Cardiac muscle cell (in vitro differentiated cells and primary cell): ENCODE measurements around the gene LAMA3. TPM values are rescaled to one million over a fixed set of nuclear protein-coding genes. Genes with fewer than 3 reads are reported as not detected.

Experiments used
- DNase-seq, 2 donors: peaks; one replicate each; pipeline versions ENCODE4 v3.0.0 to v3.0.0-alpha.2; 2010 to 2017; ENCODE audit warnings: low read depth in 1 of 2, low spot score in 1 of 2
- H3K27ac ChIP-seq: fragments of 200-600 bp; sonication (generic); 2 replicates; pipeline ENCODE4 v1.5.1; 2016
- H3K27me3 ChIP-seq: fragments of 200-600 bp; sonication (generic); 2 replicates; pipeline ENCODE4 v1.6.0; 2016; ENCODE audit warnings: control low read depth
- H3K36me3 ChIP-seq: fragments of 200-600 bp; sonication (generic); 2 replicates; pipeline ENCODE4 v1.5.1; 2016; ENCODE audit warnings: control low read depth
- H3K4me1 ChIP-seq: fragments of 200-600 bp; sonication (generic); 2 replicates; pipeline ENCODE4 v1.8.1; 2017; ENCODE audit warnings: low read depth, mild to moderate bottlenecking, mixed run types
- H3K4me3 ChIP-seq: fragments of 200-600 bp; sonication (generic); 2 replicates; pipeline ENCODE4 v1.5.1; 2016; ENCODE audit warnings: mild to moderate bottlenecking
- H3K9me3 ChIP-seq: fragments of 200-600 bp; sonication (generic); 2 replicates; pipeline ENCODE4 v1.5.1; 2017; ENCODE audit warnings: low read depth, mild to moderate bottlenecking, control low read depth
- polyA plus RNA-seq: library from polyadenylated mRNA; unstranded; fragments of >200 nt; fragmentation: Nextera tagmentation; extraction: Ambion mirVana; gene quantifications from 2 replicates; pipeline ENCODE4 v1.2.1, GENCODE V29; 2016
- total RNA-seq: library from RNA; depleted of rRNA; stranded (reverse); fragments of >200 nt; gene quantifications from 2 replicates; pipeline ENCODE4 v1.2.3, GENCODE V29; 2016
- TF ChIP-seq, protein P1 (sequence below): IDR thresholded peaks from 2 replicates; pipeline ENCODE4 v1.5.1; 2012; ENCODE audit warnings: low read depth, mild to moderate bottlenecking, low read length

Gene LAMA3
- total and polyA plus RNA-seq, 2 experiments from 2014 or later, result 0.18 TPM; not detected in 1

DNA sequence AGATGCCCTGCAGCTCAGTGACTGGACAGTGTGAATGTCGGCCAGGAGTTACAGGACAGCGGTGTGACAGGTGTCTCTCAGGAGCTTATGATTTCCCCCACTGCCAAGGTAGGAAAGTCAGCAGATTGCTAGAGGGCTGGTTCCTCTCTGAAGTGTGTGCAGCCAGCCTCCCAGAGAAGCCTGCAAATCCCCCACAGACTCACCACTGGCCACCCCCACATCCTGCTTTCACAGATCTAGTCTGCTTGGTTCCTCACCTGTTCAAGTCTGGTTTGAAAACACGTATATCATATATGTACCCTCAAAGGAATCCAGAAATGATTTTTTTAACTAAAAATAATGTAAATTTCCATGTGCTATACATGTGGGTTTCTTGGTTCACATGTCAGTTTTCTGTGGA lies 121.1 kb downstream of the LAMA3 start:
- no peaks in the 10 kb centered on the region for H3K36me3 ChIP-seq
- H3K4me3 ChIP-seq, result no peak overlapping the region
- no peaks in the 10 kb centered on the region for H3K27me3 ChIP-seq
- H3K4me1 ChIP-seq, result no peaks in the 10 kb centered on the region
- DNase-seq, result no peak
- H3K27ac ChIP-seq, result no peak overlapping the region
- H3K9me3 ChIP-seq, result no peaks in the 10 kb centered on the region
- TF ChIP-seq, protein P1, sequence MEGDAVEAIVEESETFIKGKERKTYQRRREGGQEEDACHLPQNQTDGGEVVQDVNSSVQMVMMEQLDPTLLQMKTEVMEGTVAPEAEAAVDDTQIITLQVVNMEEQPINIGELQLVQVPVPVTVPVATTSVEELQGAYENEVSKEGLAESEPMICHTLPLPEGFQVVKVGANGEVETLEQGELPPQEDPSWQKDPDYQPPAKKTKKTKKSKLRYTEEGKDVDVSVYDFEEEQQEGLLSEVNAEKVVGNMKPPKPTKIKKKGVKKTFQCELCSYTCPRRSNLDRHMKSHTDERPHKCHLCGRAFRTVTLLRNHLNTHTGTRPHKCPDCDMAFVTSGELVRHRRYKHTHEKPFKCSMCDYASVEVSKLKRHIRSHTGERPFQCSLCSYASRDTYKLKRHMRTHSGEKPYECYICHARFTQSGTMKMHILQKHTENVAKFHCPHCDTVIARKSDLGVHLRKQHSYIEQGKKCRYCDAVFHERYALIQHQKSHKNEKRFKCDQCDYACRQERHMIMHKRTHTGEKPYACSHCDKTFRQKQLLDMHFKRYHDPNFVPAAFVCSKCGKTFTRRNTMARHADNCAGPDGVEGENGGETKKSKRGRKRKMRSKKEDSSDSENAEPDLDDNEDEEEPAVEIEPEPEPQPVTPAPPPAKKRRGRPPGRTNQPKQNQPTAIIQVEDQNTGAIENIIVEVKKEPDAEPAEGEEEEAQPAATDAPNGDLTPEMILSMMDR, result no peak

DNA sequence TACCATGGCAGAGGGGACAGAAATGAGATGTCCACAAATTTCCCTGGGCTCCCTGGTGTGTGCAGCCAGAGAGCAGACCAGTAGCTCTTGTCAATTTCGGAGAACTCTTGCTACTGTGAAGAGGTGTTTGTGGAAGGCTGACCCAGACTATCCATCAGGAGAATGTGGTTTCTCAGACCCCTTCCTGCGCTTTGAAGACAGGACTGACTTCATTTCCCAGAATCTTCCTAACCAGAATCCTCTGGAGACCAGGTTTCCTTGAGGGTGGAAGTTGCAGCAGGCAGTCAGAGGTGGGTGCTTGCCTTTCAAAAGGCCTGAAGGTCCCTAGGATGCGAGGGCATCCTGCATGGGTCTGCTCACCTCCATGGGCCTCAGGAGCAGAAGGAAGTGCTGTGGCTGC lies 121.9 kb downstream of the LAMA3 start:
- no peak overlapping the region for H3K27ac ChIP-seq
- H3K4me1 ChIP-seq, result no peaks in the 10 kb centered on the region
- no peaks in the 10 kb centered on the region for H3K36me3 ChIP-seq
- H3K27me3 ChIP-seq, result no peaks in the 10 kb centered on the region
- no peak for DNase-seq
- no peaks in the 10 kb centered on the region for H3K9me3 ChIP-seq
- H3K4me3 ChIP-seq, result no peak overlapping the region
- TF ChIP-seq, protein P1, result no peak

DNA sequence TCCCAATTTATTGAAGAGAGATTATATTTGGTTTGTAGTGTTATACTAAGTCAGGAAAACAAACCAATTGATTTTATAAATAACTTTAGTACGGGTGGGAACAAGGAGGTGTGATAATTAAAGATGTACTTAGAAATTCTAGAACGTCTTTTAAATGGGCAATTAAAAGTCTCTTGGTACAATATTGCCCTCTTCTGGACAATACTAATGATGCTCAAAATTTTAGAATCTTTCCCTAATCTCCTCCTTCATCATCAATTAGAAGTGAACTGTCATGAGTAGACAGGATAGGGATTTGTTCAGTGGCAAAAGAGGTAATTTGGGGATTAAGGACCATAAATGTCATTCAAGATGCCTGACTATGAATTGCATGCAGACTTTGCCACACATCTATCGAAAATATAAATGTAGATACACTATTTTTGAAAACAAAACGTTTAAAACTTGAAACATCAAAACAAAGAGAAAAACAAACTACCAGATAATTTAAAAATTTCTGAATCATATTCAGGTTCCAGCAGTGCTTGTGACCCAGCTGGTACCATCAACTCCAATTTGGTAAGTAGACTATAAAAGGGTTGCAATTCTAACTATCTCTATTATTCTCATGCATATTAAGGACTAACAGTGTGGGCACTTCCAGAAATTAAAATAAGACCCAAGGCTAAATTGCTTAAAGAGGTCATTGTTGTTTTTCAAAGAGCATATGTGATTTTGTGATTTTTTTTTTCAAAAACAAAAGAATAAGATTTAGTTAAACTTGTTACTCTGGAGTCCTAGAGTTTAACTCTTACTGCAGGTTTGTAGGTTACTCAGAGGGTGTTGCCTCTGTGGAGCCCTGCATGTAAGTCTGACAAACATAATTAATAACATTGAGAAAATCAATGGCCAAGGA lies 123.5 kb downstream of the LAMA3 start:
- no peak overlapping the region for H3K27ac ChIP-seq
- H3K36me3 ChIP-seq, result no peaks in the 10 kb centered on the region
- peak; percentile 14 to 42 for DNase-seq
- no peaks in the 10 kb centered on the region for H3K9me3 ChIP-seq
- H3K4me3 ChIP-seq, result no peak overlapping the region
- TF ChIP-seq, protein P1, result peak; percentile 48
- no peaks in the 10 kb centered on the region for H3K27me3 ChIP-seq
- H3K4me1 ChIP-seq, result no peaks in the 10 kb centered on the region

DNA sequence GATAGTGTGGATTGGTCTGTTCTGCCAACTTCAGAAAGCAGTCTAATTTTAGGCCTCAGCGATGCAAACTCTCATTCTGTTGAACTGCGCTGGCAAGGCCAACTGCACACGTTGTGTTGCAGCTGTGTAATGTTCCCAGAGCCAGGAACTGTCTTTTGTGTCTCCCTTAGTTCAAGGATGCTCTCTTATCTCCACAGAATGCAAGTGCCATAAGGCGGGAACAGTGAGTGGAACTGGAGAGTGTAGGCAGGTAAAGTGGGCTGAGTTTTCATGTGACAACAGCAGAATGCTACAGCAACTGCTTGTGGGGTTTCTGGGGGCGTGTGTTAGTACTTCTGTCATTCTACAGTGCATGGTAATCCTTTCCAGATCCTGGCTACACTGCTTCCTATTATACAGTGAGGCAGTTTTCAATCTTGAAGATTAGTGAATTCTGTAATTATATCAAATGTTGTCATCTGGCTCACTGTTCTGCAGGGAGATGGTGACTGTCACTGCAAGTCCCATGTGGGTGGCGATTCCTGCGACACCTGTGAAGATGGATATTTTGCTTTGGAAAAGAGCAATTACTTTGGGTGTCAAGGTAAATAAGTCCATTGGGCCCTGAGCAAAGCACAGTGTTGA lies 125.8 kb downstream of the LAMA3 start:
- H3K4me1 ChIP-seq, result no peaks in the 10 kb centered on the region
- no peak for DNase-seq
- H3K27me3 ChIP-seq, result no peaks in the 10 kb centered on the region
- H3K9me3 ChIP-seq, result no peaks in the 10 kb centered on the region
- no peaks in the 10 kb centered on the region for H3K36me3 ChIP-seq
- no peak overlapping the region for H3K4me3 ChIP-seq
- H3K27ac ChIP-seq, result no peak overlapping the region
- TF ChIP-seq, protein P1, result no peak

DNA sequence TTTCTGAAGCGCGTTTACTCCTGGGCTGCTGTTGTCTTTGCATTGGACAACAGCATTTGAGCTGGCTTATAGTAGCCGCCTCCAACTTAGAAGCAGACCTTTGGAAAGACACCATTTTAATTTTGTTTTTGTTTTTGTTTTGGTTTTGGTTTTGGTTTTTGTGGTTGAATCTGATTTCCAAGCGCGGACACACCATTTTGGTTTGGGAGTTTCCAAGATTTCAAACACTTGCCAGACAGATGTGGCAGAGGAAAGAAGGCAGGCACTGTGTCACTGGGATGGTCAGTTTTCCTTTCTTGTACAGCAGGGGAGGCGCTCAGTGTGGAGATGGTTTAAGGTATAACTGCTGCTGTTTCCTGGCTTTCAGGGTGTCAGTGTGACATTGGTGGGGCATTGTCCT lies 126.8 kb downstream of the LAMA3 start:
- DNase-seq, result no peak
- TF ChIP-seq, protein P1, result no peak
- H3K27me3 ChIP-seq, result no peaks in the 10 kb centered on the region
- no peak overlapping the region for H3K27ac ChIP-seq
- H3K4me3 ChIP-seq, result no peak overlapping the region
- H3K36me3 ChIP-seq, result no peaks in the 10 kb centered on the region
- H3K9me3 ChIP-seq, result no peaks in the 10 kb centered on the region
- H3K4me1 ChIP-seq, result no peaks in the 10 kb centered on the region
